Left colon (tissue), 2 donors: Measurements from ENCODE around the gene SCRT2. TPM values are rescaled to one million over a fixed set of nuclear protein-coding genes. Genes with fewer than 3 reads are reported as not detected.
"Not testable (repeated sequence)": the region's sequence is repeated elsewhere in the genome, so short reads cannot be mapped to it uniquely, and the experiment has no call there.

Experiments used
- ATAC-seq: fragments of 200-7000 bp; cut with Tn5 transposase; one replicate; pipeline ENCODE4 v1.9.1; 2020; ENCODE audit warnings: mild to moderate bottlenecking, moderate library complexity
- DNase-seq, 2 donors: peaks; one replicate each; pipeline ENCODE4 v3.0.0-alpha.2; 2020
- intact Hi-C, 2 donors: fragments of 100-400 bp; cut with DNase I in 1 of 2; cut with micrococcal nuclease in 1 of 2; formaldehyde crosslinking; loops; one replicate each; pipeline versions ENCODE4 v1.11.2 to v1.14.0; 2022; cut with DNase I, micrococcal nuclease
- total RNA-seq, 2 donors: library from RNA; stranded (reverse); fragmentation: NEBNext Ultra II Directional; extraction: Animal tissue kit (Norgen Biotek cat#: 25700); gene quantifications; one replicate each; pipeline ENCODE4 v1.2.1, GENCODE V29; 2021
- donor health status: DM: no; HTN: no; CAD: no.
- donor health status: DM: yes; HTN: yes; CAD: no.

Gene SCRT2
- total RNA-seq, 2 donors from 2014 or later = not detected

- intact Hi-C loops = no loop called here
- DNase-seq (no peak), ATAC-seq (no peak)
These were observed 27.8 kb upstream of the SCRT2 start for GRCh38 chr20:703426-703825.

DNA sequence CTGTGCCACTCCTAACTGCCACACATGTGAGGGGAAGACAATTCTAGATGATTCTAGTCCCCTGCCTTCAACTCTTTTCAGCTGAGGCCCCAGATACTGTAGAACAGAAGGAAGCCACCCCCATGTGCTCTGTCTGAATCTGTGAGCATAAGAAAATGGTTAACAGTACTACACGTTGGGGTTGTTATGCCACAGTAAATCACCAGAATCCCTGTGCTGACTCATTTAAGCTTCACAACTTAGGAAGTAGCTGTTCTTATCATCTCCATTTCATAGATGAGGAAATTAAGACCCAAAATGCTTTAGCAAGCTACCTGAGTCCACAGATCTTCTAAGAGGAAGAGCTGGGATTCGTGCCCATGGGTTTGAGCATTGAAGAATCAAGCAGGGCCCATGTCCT lies 27.4 kb upstream of the SCRT2 start:
- intact Hi-C loops = no loop called here
- ATAC-seq (no peak), DNase-seq (no peak)

DNA sequence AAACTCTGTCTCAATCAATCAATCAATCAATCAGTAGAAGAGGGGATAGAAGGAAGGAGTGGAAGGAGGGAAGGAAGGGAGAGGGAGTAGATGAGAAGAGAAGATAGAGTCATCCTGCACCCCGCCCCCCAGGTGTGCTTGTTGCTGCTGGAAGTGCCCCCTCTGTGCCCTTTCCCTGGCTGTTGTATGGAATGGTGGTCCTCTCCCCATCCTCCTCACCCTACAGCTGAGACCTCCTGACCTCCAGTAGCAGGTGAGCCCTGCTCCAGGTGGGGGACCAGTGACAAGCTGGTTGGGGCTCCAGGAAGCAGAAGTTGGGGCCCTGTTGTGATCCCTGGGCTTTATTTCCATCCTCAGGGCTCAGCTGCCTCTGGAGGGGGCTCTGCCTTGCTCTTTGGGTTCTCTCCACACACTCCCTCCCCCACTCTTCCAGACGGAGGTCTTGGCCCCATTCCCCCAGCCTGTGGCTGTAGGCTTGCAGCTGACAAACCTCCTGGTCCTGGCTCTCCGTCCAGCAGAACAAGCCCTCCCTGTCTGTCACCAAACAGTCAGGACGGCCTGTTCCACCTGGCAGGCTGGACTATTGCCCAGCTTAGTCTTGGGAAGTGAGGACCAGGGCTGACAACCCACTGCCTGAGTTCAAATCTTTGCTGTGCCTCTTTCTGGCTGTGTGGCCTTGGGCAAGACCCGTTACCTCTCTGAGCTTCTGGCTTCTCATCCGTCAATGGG lies 26.0 kb upstream of the SCRT2 start:
- no peak for DNase-seq

DNA sequence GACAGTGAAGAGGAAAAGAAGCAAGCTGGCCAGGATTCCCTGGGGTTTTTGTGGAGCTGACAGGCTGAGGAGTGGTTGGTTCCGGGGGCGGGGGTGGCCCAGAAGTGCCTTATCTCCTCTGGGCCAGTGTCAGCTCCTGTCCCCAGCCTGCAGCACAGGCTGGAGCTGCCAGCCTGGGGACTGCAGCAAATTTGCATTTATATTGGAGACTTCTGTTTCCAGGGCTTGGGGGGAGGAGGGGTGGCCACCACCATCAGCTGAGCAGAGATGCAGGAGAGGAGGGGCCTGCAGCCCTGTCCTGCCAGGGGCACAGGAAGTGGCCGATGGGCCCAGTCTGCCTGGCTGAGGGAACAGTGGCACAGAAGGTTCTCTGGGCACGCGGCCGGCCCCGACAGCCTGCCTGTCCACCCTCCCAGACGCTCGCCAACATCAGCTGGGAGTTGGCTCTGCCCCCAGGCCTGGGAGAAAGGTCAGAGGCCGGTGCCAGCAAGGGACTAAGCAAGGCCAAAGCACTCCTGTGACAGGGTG lies 24.3 kb upstream of the SCRT2 start:
- ATAC-seq = no peak
- intact Hi-C loops = loop anchor here in 1 of 2 donors (10.0 kb wide), 1 partner anchor 65 kb away; no protein-coding TSS in a partner anchor
- no peak for DNase-seq

More for the DNA sequence above, 26.0 kb upstream of the SCRT2 start:
- intact Hi-C loops = no loop called here
- no peak for ATAC-seq

GRCh38 chr20:699342-699741 lies 23.7 kb upstream of the SCRT2 start:
- no peak for DNase-seq
- intact Hi-C loops = loop anchor here in 1 of 2 donors (10.0 kb wide), 1 partner anchor 65 kb away; no protein-coding TSS in a partner anchor
- no peak for ATAC-seq

- DNase-seq (no peak), ATAC-seq (no peak)
- intact Hi-C loops = loop anchor here in 1 of 2 donors (10.0 kb wide), 1 partner anchor 63 kb away; no protein-coding TSS in a partner anchor
These were observed 22.7 kb upstream of the SCRT2 start for GRCh38 chr20:698276-698675.

DNA sequence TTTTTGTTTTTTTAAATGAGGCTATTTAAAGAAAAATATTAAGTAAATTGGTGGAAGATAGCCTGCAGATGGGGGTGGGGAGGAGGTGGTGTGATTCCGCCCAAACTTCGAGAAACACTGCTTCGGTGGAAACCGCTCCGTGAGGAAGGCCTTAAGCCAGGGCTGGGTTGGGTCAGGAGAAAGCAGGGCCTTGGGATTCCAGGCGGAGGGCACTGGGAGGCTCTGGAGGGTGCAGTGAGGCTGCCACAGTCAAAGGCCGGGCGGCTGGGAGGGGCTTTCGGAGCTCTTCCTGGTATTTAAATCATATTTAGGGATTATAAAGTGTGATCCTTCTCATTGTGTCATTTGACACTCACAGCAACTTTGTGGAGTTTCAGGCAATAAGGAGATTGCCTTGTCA lies 22.2 kb upstream of the SCRT2 start:
- DNase-seq (no peak), ATAC-seq (no peak)
- intact Hi-C loops = loop anchor here in 1 of 2 donors (10.0 kb wide), 1 partner anchor 63 kb away; no protein-coding TSS in a partner anchor

DNA sequence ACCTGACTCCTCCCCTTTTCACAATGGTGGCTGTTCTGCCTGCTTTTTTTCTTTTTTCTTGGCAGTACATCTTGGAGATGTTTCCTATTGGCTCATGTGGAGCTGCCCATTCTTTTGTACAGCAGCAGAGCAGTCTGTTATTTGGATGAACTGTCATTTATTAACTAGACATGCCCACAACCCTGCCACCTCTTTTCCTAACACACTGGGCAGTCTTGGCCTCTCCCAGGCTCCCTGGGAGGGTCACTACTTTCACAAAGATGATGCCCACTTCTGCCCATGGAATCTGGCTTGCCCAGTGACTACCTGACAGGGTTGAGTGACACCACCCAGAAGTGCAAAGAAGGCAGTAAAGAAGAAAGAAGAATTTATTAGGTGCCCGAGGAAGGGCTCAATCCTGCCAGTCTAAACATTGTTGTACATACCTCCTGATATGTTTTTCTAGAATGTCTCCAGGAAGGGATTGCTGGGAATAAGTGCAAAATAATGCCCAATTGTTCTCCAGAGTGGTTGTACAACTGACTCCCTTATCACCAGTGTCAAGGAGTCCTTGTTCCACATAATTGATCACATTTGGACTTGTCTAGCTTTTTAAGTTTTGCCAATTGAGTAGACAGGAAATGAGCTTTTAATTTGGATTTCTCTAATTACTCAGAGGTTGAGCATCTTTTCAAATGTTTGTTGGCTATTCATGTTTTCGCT lies 19.7 kb upstream of the SCRT2 start:
- intact Hi-C loops = loop anchor here in 1 of 2 donors (10.0 kb wide), 1 partner anchor 61 kb away; no protein-coding TSS in a partner anchor
- DNase-seq = no peak
- no peak for ATAC-seq

GRCh38 chr20:694496-694895 lies 18.9 kb upstream of the SCRT2 start:
- ATAC-seq (no peak), DNase-seq (no peak)
- intact Hi-C loops = loop anchor here in 1 of 2 donors (10.0 kb wide), 1 partner anchor 60 kb away; no protein-coding TSS in a partner anchor

GRCh38 chr20:693786-694185 lies 18.2 kb upstream of the SCRT2 start:
- DNase-seq, ATAC-seq: not testable (repeated sequence)
- intact Hi-C loops = loop anchor here in 1 of 2 donors (10.0 kb wide), 1 partner anchor 59 kb away; no protein-coding TSS in a partner anchor

DNA sequence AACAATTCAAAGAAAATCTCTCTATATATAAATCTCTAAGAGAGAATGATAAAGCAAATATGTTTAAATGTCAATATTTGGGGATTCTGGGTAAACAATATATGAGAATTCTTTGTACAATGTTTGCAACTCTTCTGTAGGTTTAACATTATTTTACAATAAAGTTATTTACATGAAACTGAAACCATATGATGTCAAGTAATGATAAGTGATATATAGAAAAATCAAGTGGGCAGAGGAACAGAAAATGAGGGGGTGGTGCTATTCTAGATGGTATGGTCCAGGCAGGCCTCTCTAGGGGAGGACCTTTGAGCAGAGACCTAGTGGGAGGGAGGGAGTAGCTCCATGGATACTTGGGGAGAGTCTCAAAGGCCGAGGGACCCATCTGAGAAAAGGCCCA lies 16.4 kb upstream of the SCRT2 start:
- no peak for ATAC-seq
- no peak for DNase-seq
- intact Hi-C loops = loop anchor here in 1 of 2 donors (10.0 kb wide), 1 partner anchor 57 kb away; no protein-coding TSS in a partner anchor

DNA sequence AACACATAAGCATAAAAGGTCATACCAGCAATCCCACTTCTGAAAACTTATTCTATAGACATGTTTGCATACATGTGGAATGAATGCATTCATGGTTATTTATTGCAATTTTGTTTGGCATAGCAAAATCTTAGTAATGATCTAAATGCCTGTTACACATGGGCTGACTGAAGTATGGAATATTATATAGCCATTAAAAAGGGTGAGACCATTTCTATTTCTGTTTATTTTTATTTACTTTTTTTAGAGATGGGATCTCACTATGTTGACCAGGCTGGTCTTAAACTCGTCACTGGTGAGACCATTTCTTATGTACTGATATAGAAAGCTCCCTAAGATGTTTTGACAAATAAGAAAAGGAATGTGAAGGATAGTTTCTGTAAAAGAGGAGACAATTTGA lies 14.3 kb upstream of the SCRT2 start:
- DNase-seq = no peak
- ATAC-seq = no peak
- intact Hi-C loops = loop anchor here in 1 of 2 donors (10.0 kb wide), 1 partner anchor 55 kb away; no protein-coding TSS in a partner anchor

GRCh38 chr20:689348-689747 lies 13.7 kb upstream of the SCRT2 start:
- DNase-seq = no peak
- intact Hi-C loops = no loop called here
- ATAC-seq = no peak

- intact Hi-C loops = no loop called here
- no peak for ATAC-seq
- DNase-seq = no peak
These were observed 13.2 kb upstream of the SCRT2 start for GRCh38 chr20:688809-689212.

DNA sequence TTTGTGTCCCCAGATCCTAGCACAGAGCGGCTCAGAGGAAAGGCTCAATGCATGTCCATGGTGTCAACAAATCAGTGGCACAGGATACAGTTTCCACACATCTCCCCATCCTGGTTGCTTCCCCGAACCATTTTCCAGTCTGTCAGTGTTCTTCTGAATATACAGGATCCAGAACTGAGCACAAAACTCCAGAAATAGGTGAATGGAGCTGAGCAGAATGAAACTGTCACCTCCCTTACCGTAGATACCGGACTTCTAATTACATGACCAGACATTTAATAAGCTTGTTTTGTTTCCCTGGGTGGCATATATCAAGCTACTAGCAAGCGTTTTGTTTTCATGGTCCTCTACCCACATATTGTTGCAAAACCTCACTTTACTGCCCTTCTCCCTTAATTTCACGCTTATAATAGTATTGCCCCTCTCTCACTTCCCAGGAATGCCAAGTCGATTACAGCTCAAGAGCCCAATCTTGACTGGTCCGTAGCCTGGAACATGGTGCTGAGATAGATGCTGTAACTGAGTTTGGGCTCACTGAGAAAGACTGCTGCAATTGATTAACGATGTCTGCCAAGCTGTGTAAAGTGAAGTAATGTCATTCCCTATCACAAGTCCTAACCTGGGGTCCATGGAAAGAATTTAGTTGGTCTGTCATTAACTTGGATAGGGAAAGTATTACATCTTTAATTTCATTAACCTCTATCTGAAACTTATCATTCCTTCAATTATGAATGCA lies 12.0 kb upstream of the SCRT2 start:
- ATAC-seq (no peak), DNase-seq (no peak)
- intact Hi-C loops = no loop called here

DNA sequence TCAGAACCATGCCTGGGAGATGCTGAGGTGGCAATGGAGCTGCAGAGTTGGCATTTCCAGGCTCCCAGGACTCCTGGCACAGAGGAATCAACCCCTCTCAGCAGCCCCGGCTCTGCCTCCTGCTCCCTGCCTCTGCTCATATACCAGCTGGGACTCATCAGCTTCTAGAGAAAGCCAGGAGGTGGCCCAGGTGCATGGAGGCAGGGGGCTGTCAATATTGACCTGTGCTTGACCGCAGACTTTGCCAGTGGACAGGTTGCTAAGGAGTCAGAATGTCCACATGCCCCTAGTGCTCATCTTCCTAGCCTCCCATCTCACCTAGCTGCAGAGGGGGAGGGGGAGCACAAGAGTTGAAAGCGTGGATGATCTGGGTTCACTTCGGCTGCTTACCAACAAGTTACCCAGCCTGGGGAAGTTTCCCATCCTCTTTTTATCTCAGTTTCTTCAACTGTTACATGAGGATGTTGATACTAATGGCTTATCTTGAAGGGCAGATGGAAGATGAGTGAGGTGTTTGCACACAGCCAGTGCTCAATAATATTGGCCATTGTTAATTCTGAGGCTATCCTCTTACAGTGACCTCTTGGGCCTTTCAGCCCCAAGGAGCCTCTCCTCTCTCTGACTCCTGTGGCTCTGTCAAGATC lies 9.2 kb upstream of the SCRT2 start:
- intact Hi-C loops = no loop called here
- ATAC-seq (no peak), DNase-seq (no peak)

- DNase-seq = no peak
- intact Hi-C loops = no loop called here
- ATAC-seq = no peak
These were observed 6.5 kb upstream of the SCRT2 start for GRCh38 chr20:682123-682522.

DNA sequence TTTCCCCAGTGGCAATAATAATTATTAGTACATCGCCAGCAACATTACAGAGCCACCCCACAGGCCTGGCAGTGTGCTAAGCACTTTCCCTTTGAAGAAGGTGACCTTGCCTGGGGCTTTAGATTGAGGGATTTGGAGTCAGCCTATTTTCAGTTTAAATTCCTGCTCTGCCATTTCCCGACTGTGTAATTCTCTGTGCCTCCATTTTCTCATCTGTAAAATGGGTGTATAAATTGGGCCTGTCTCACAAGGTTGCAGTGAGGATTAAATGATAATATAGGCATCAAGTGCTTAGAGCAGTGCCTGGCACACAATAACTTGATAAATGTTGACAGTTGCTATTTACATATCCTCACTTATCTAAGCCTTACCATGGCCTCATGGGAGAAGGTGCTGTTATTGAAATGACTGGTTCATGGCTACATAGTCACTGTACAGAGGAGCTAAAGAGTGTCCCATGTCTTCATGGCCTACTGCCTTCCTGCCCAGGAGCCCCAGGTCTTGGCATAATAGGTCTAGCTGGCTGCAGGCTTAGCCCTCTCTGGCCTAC lies 5.1 kb upstream of the SCRT2 start:
- DNase-seq (no peak), ATAC-seq (no peak)
- intact Hi-C loops = no loop called here
